GM19099 (cell line): ENCODE results near the gene PRIMPOL.
A peak's percentile ranks its signal among the peaks of the same experiment; 100 is the strongest.

Source experiments
- POLR2A ChIP-seq: IDR thresholded peaks from 3 replicates; pipeline ENCODE4 v1.6.1; 2011; ENCODE audit warnings: low read depth; ENCODE audit not compliant: insufficient read length; ENCODE audit errors: extremely low read depth

The PRIMPOL gene

GRCh38 chr4:184641022-184641421 is 8.5 kb upstream of the PRIMPOL start:
- TF ChIP-seq POLR2A, result no peak

GRCh38 chr4:184641451-184641850 is 8.1 kb upstream of the PRIMPOL start:
- TF ChIP-seq POLR2A, result no peak

- TF ChIP-seq POLR2A, result no peak
These were observed 5.8 kb upstream of the PRIMPOL start for GRCh38 chr4:184643731-184644130.

- no peak for TF ChIP-seq POLR2A
These were observed 4.8 kb upstream of the PRIMPOL start for GRCh38 chr4:184644553-184645307.

GRCh38 chr4:184645904-184646610 is 3.5 kb upstream of the PRIMPOL start:
- TF ChIP-seq POLR2A, result no peak

GRCh38 chr4:184647266-184648053 is 2.1 kb upstream of the PRIMPOL start:
- no peak for TF ChIP-seq POLR2A

- TF ChIP-seq POLR2A, result no peak
These were observed 1.6 kb upstream of the PRIMPOL start for GRCh38 chr4:184648054-184648312.

GRCh38 chr4:184648313-184649025 is 1.1 kb upstream of the PRIMPOL start:
- TF ChIP-seq POLR2A, result peak; percentile 32

- no peak for TF ChIP-seq POLR2A
These were observed 675 bp downstream of the PRIMPOL start for GRCh38 chr4:184649971-184650855.

GRCh38 chr4:184651899-184652298 is 2.4 kb downstream of the PRIMPOL start:
- no peak for TF ChIP-seq POLR2A

- TF ChIP-seq POLR2A, result no peak
These were observed 4.1 kb downstream of the PRIMPOL start for GRCh38 chr4:184653650-184654049.

GRCh38 chr4:184655889-184656869 is 6.6 kb downstream of the PRIMPOL start:
- TF ChIP-seq POLR2A, result no peak

- TF ChIP-seq POLR2A, result no peak
These were observed 7.6 kb downstream of the PRIMPOL start for GRCh38 chr4:184657144-184657543.
